ENCODE data around the gene TIMM13.

TIMM13 gene

GRCh38 chr19:2433854-2434253 is 6.5 kb upstream of the TIMM13 start:
- Histone ChIP-seq H3K4me2 (ENCODE audit: low read depth, low read length, poor library complexity, severe bottlenecking) (no peak overlapping the region), H3F3A (ENCODE audit: insufficient read depth) (no peaks in the 10 kb centered on the region; the same call in 1 of the 2 replicates), H2AFZ (ENCODE audit: low read depth, low read length, severe bottlenecking) (no peak overlapping the region), H3K9ac (ENCODE audit: low read length) (no peak overlapping the region), H4K20me1 (ENCODE audit: low read depth, low read length) (no peaks in the 10 kb centered on the region; the same call in 1 of the 2 replicates), H3K36me3 (ENCODE audit: low read length) (no peaks in the 10 kb centered on the region), H3K27me3 (ENCODE audit: low read length) (no peaks in the 10 kb centered on the region), H3K4me3 (ENCODE audit: insufficient read depth, low read length, poor library complexity, severe bottlenecking) (no peak overlapping the region), H3K79me2 (ENCODE audit: insufficient read depth, low read length) (peaks cover 5% of the 10 kb centered on the region; the same call in 1 of the 2 replicates), H3K27ac (ENCODE audit: low read depth, low read length) (no peak overlapping the region), H3K9me3 (ENCODE audit: insufficient read depth, low read length) (no peaks in the 10 kb centered on the region), H3K9me2 (replicated peaks; ENCODE audit: insufficient read depth, low read length) (no peaks in the 10 kb centered on the region)
- TF ChIP-seq CTCF (IDR thresholded peaks at IDR 0.05; ENCODE audit: insufficient read depth, low read length, poor library complexity, severe bottlenecking) (no peak), EZH2phosphoT487 (conservative IDR thresholded peaks at IDR 0.05; ENCODE audit: low read length) (no peak)

- H3K9me2 ChIP-seq (replicated peaks; ENCODE audit: insufficient read depth, low read length) = no peaks in the 10 kb centered on the region
- H3K27ac ChIP-seq (ENCODE audit: low read depth, low read length) = no peak overlapping the region
- TF ChIP-seq CTCF (IDR thresholded peaks at IDR 0.05; ENCODE audit: insufficient read depth, low read length, poor library complexity, severe bottlenecking) = no peak
- TF ChIP-seq EZH2phosphoT487 (conservative IDR thresholded peaks at IDR 0.05; ENCODE audit: low read length) = no peak
- H3K9ac ChIP-seq (ENCODE audit: low read length) = no peak overlapping the region
- no peaks in the 10 kb centered on the region for H3K9me3 ChIP-seq (ENCODE audit: insufficient read depth, low read length)
- no peaks in the 10 kb centered on the region for H3K36me3 ChIP-seq (ENCODE audit: low read length)
- no peak overlapping the region for H3K4me3 ChIP-seq (ENCODE audit: insufficient read depth, low read length, poor library complexity, severe bottlenecking)
- no peaks in the 10 kb centered on the region for H3K27me3 ChIP-seq (ENCODE audit: low read length)
- peaks cover under 1% of the 10 kb centered on the region; the same call in 1 of the 2 replicates for H3K79me2 ChIP-seq (ENCODE audit: insufficient read depth, low read length)
- H3K4me2 ChIP-seq (ENCODE audit: low read depth, low read length, poor library complexity, severe bottlenecking) = no peak overlapping the region
- no peak overlapping the region for H2AFZ ChIP-seq (ENCODE audit: low read depth, low read length, severe bottlenecking)
- peaks cover 8% of the 10 kb centered on the region for H3F3A ChIP-seq (ENCODE audit: insufficient read depth)
- H4K20me1 ChIP-seq (ENCODE audit: low read depth, low read length) = no peaks in the 10 kb centered on the region
Measured at GRCh38 chr19:2432131-2432848, 4.9 kb upstream of the TIMM13 start.

- H3K79me2 ChIP-seq (ENCODE audit: insufficient read depth, low read length) = peaks cover 8% of the 10 kb centered on the region
- H3K36me3 ChIP-seq (ENCODE audit: low read length) = no peaks in the 10 kb centered on the region
- H3K9me3 ChIP-seq (ENCODE audit: insufficient read depth, low read length) = no peaks in the 10 kb centered on the region
- no peaks in the 10 kb centered on the region for H3K9me2 ChIP-seq (replicated peaks; ENCODE audit: insufficient read depth, low read length)
- H3K27me3 ChIP-seq (ENCODE audit: low read length) = no peaks in the 10 kb centered on the region
- H4K20me1 ChIP-seq (ENCODE audit: low read depth, low read length) = no peaks in the 10 kb centered on the region
- no peak overlapping the region for H2AFZ ChIP-seq (ENCODE audit: low read depth, low read length, severe bottlenecking)
- H3K9ac ChIP-seq (ENCODE audit: low read length) = no peak overlapping the region
- peaks cover 8% of the 10 kb centered on the region for H3F3A ChIP-seq (ENCODE audit: insufficient read depth)
- H3K4me2 ChIP-seq (ENCODE audit: low read depth, low read length, poor library complexity, severe bottlenecking) = no peak overlapping the region
- no peak overlapping the region for H3K4me3 ChIP-seq (ENCODE audit: insufficient read depth, low read length, poor library complexity, severe bottlenecking)
- TF ChIP-seq EZH2phosphoT487 (conservative IDR thresholded peaks at IDR 0.05; ENCODE audit: low read length) (no peak), CTCF (IDR thresholded peaks at IDR 0.05; ENCODE audit: insufficient read depth, low read length, poor library complexity, severe bottlenecking) (no peak)
- no peak overlapping the region for H3K27ac ChIP-seq (ENCODE audit: low read depth, low read length)
Measured at GRCh38 chr19:2431318-2432055, 4.1 kb upstream of the TIMM13 start.

Measured in SU-DHL-6 (cell line).